HG02870 (cell line): ENCODE results near the gene NCLN.
"Not testable (repeated sequence)": the region's sequence is repeated elsewhere in the genome, so short reads cannot be mapped to it uniquely, and the experiment has no call there.

Experiments
- ATAC-seq: cut with Tn5 transposase; IDR thresholded peaks from one replicate; pipeline ENCODE4 v1.9.1; 2021; ENCODE audit warnings: mild to moderate bottlenecking, moderate library complexity; ENCODE audit not compliant: unreplicated experiment

The NCLN gene

DNA sequence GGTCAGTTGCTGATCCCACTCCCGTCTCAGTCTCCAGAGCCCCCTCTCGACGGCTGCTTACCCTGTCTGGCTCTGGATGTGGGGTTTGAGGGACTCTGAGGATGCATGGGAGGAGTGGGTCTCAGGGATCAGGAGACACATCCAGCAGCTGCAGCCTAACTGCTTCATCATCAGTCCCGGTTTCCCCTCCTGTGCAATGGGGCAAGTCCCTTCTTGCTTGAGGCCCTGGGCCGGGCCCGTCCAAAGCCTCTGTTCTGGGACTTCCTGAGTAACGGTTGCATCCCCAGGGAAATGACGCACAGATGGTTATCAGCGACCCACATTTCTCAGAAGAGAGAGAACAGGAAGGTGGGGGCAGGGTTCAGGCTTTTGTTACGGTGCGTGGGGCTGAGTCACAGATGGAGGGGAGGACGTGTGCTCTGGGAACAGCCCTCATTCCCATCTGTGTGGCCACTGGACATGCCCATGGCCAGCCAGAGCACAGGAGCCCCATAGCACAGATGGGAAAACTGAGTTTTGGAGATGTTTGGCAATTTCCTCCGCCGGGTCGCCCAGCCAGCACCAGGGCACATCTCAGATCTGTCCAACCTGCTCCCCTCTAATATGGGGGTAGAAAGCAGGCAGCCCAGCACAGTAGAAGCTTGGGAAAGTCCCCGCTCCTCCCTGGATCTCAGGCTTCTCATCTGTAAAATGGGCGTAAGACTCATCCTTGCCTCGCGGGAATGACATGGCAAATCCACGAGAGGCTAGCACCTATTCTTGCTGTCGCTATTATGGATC lies 30.6 kb upstream of the NCLN start:
- ATAC-seq, result no peak

DNA sequence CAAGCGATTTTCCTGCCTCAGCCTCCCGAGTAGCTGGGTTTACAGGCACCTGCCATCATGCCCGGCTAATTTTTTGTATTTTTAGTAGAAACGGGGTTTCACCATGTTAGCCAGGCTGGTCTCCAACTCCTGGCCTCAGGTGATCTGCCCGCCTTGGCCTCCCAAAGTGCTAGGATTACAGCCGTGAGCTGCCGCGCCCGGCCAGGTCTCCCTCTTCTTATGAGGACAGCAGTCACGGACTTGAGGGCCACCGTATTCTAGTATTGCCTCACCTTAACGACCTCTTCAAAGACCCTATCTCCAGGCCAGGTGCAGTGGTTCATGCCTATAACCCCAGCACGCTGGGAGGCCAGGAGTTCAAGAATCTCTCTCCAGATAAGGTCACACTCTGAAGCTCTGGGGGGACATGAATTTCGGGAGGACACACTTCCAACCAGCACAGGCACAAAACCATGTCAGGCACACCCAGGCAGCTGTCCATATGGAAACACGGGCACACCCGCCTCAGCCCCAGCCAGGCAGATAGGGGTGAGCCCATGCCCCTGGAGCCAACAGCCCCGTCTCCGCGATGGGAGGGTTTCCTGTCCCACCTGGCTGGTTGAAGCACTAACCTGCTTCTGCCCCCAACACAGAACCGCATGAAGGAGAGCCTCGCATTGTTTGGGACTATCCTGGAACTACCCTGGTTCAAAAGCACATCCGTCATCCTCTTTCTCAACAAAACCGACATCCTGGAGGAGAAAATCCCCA lies 28.5 kb upstream of the NCLN start:
- ATAC-seq, result no peak

DNA sequence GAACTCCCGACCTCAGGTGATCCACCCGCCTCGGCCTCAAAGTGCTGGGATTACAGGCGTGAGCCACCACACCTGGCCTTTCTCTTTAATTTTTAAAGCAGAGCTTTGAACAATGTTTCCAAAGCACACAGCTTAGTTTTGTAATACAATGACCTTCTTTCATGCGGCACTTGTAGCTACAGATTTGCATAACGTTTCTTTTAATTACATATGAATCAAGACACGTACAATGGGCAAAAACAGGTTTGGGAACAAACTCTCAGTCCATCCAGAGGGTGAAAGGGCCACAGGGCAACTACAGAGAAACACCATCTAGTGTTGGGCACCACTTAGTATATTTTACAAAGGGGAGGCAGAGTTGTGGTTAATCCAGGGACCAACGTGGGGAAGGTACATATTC lies 26.2 kb upstream of the NCLN start:
- ATAC-seq, result no peak

DNA sequence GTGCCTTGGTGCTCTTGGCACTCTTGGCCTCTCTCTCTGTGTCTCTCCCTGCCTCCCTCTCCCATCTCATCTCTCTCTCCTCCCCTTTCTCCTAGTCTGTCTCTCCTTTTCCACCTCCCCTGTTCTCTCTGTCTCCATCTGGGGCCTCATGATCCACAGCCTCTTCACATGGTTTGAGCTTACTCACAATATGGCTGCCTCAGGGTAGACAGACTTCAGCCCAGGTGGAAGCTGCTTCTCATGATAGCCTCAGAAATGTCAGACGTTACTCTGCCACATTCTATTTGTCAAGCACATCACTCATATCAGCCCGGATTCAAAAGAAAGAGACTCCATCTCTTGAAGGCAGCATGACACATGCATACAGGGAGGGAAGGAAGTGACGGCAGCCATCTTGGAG lies 25.5 kb upstream of the NCLN start:
- no peak for ATAC-seq

DNA sequence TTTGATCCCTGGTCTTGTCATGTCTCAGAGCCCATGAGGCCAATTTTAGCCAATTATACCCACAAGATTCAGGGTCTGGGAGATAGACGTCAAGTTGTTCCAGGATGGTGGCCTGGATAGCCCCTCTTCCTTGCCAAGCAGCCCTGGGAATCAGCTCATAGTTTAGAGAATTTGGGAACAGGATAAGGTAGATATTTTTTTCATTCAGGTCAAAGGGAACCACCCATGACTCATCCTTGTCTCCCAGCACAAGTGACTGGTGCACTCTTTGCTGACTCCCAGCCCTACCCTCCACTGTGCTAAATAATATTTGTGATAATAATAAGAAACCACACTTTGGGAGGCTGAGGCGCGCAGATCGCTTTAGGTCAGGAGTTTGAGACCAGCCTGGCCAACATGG lies 24.3 kb upstream of the NCLN start:
- no peak for ATAC-seq

DNA sequence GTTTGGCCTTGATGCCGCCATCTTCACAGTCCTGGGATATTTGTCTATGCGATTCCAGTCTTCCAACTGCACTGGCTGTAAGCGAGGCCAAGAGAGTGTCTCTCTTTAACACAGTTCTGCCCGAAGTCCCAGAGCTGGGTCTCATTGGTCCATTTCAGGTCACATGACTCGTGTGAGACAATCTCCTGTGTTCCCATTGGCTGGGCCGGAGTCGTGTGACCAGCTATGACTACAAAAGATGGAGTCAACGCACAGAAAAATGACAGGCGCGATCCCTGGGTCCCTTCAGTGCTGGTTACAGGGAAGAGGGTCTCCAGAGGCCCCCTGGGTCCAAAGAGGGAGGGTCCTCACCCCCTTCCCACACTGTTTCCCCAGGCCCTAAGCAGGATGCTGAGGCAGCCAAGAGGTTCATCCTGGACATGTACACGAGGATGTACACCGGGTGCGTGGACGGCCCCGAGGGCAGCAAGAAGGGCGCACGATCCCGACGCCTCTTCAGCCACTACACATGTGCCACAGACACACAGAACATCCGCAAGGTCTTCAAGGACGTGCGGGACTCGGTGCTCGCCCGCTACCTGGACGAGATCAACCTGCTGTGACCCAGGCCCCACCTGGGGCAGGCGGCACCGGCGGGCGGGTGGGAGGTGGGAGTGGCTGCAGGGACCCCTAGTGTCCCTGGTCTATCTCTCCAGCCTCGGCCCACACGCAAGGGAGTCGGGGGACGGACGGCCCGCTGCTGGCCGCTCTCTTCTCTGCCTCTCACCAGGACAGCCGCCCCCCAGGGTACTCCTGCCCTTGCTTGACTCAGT lies 23.1 kb upstream of the NCLN start:
- no peak for ATAC-seq

DNA sequence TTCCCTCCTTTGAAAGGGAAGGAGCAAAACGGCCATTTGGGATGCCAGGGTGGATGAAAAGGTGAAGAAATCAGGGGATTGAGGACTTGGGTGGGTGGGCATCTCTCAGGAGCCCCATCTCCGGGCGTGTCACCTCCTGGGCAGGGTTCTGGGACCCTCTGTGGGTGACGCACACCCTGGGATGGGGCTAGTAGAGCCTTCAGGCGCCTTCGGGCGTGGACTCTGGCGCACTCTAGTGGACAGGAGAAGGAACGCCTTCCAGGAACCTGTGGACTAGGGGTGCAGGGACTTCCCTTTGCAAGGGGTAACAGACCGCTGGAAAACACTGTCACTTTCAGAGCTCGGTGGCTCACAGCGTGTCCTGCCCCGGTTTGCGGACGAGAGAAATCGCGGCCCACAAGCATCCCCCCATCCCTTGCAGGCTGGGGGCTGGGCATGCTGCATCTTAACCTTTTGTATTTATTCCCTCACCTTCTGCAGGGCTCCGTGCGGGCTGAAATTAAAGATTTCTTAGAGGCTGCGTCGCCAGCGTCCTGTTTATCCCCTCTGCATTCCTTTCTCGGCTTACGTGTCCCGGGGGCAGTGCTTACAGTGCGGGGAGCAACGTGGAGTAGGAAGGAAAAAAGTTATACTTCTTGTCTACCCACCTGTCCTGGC lies 22.4 kb upstream of the NCLN start:
- no peak for ATAC-seq

DNA sequence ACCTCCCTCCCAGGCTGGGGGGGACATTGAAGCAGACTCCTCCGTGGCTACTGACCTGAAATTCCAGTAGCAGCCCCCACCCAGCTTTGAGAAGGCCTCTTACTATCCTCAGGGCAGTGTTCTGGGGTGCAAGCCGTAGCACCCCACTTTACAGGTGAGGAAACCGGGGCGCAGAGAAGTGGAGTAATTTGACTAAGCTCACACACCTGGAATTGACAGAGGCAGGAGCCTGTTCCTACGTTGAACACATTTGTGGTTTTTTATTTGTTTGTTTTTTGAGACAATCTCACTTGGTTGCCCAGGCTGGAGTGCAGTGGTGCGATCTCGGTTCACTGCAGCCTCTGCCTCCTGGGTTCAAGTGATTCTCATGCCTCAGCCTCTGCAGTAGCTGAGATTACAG lies 21.8 kb upstream of the NCLN start:
- ATAC-seq, result no peak

DNA sequence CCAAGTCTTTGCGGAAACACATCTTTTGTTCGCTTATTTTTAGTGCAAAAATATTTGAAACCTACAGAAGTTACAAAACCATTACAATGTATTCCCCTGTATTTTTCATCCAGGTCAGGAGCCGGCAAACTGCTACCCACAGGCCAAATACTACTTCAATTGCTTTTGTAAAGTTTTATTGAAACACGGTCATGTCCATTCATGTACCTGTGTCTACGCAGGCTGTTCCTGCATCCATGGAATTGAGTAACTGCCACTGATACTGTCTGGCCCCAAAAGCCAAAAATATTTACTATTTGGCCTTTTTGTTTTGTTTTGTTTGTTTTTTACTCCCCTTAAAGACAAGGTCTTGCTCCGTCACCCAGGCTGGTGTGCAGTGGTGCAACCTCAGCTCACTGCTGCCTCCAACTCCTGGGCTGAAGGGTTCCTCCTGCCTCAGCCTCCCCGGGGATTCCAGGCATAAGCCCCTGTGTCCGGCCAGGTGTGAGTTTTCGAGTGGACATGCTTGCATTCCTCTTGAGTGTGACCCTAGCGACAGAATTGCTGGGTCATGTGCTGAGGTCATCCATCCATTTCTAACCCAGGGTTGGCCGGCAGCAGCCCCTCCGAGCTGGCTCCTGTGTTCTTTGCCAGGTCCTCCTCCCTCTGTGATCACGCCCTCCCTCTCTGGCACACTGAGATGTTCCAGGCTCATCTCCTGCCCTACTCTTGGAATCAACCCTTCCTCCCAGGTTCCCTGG lies 18.0 kb upstream of the NCLN start:
- no peak for ATAC-seq

DNA sequence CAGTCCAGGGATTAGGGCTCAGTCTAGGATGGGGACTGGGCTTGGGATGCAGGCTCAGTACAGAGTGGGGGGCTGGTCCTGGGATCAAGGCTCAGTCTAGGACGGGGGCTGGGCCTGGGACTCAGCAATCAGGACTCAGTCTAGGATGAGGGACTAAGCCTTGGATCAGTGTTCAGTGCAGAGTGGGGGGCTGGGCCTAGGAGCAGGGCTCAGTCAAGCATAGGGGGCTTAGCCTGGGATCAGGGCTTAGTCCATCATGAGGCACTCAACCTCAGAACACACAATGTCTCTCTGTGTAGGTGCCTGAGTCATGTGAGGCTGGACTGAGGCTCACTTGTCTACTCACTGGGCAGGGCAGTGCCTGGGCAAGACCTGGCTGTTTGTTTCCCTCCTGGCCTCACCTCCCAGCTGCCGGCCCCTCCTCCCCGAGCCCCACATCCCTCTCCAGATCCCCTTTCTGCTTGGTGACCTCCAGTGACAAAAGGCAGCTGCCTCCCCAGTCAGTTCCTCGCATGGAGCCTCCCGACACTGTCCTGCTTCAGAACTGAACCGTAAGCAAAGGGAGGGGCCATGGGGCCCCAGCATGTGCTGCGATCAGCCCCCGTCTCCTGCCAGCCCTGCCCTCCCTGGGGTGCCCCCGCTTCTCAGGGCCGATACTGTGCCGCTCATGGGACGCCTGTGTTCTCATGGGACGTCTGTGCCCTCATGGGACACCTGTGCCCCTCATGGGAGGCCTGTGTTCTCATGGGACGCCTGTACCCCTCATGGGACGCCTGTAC lies 13.6 kb upstream of the NCLN start:
- no peak for ATAC-seq

DNA sequence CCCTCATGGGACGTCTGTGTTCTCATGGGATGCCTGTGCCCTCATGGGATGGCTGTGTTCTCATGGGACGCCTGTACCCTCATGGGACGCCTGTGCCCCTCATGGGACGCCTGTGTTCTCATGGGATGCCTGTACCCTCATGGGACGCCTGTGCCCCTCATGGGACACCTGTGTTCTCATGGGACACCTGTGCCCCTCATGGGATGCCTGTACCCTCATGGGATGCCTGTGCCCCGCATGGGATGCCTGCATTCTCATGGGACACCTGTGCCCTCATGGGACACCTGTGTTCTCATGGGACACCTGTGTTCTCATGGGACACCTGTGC lies 13.1 kb upstream of the NCLN start:
- not testable (repeated sequence) for ATAC-seq

DNA sequence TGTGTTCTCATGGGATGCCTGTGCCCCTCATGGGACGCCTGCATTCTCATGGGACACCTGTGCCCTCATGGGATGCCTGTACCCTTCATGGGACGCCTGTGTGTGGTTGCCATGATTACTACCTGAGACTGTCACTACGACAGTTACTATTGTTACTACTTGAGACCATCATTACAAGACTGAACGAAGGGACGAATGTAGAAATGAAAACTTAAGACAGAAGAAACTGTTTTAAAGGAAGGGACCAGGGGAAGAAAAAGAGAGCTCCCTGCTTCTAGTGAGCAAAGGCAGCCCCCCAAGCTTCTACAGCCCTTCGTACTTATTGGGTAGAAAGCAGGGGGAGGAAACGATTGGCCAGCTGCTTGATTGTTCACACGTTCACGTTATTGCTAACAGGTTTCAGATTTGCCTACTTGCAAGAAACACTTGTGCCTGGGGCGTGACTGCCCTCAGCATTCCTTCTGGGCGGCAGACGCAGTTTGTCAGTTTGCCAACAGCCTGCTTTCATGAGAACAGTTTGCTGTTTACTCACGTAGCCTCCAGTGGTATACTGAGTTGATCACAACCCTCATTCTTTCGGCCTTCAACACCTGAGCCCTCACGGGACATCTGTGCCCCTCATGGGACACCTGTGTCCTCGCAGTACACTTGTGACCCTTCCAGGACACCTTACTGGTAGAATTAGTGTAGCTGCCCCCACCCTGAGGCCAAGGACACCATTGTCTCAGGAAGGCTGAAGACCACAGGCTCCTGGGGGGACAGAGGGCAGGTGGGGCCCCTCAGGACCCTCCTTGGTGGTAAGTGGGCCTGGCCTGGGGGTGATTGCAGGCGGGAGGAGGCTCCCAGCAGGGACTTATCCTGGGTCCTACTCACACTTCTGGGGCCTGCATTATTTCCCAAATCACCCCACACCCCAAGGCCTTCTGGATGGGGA lies 9.7 kb upstream of the NCLN start:
- no peak for ATAC-seq

DNA sequence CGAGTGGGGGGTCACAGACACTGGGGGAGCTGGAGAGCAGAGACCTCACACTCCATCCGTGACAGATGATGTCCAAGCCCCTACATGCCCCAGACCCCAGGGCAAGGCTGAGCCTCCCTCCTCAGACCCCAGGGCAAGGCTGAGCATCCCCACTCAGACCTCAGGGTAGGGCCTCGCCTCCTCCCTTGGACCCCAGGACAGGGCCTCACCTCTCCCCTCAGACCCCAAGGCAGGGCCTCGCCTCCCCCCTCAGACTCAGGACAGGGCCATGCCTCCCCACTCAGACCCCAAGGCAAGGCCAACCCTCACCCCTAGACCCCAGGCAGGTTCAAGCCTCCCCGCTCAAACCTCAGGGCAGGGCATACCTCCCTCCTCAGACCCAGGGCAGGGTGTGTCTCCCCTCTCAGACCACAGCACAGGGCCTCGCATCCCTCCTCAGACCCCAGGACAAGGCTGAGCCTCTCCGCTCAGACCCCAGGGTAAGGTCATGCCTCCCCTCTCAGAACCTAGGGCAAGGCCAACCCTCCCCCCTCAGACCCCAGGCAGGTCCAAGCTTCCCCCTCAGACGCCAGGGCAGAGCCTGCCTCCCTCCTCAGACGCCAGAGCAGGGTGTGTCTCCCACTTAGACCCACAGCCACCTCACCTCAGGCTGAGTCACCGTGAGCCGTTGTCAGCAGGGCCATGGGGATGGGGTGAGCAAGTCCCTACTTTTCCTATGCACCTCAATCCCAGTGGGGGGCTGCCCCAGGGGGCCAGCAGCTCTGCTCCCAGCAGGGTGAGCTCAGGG lies 8.8 kb upstream of the NCLN start:
- no peak for ATAC-seq

DNA sequence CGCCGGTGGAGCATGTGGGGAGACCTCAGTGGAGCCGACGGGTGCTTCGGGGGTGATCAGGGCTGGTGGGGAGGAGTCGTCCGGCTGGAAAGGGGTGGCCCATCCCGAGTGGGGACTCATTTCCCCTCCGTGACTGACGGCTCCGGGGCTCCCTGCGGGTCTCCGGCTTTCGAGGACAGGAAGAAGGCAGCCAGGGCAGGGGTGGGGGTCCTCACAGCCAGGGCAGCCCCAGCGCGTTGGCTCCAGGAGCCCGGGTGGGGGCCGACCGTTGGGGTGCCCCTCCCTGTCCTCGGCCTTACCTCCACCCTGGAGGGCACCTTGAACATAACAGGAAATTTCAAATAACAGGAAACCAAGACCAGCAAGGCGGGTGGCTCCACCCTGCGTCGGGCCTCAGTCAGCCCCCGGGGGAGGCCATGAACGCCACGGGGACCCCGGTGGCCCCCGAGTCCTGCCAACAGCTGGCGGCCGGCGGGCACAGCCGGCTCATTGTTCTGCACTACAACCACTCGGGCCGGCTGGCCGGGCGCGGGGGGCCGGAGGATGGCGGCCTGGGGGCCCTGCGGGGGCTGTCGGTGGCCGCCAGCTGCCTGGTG lies 7.3 kb upstream of the NCLN start, which contains the start of gene S1PR4:
TSS of gene S1PR4 (plus strand) at position 393 of the 596 bp plus-strand sequence. CDS start at position 417, 24 bp downstream.
- no peak for ATAC-seq

DNA sequence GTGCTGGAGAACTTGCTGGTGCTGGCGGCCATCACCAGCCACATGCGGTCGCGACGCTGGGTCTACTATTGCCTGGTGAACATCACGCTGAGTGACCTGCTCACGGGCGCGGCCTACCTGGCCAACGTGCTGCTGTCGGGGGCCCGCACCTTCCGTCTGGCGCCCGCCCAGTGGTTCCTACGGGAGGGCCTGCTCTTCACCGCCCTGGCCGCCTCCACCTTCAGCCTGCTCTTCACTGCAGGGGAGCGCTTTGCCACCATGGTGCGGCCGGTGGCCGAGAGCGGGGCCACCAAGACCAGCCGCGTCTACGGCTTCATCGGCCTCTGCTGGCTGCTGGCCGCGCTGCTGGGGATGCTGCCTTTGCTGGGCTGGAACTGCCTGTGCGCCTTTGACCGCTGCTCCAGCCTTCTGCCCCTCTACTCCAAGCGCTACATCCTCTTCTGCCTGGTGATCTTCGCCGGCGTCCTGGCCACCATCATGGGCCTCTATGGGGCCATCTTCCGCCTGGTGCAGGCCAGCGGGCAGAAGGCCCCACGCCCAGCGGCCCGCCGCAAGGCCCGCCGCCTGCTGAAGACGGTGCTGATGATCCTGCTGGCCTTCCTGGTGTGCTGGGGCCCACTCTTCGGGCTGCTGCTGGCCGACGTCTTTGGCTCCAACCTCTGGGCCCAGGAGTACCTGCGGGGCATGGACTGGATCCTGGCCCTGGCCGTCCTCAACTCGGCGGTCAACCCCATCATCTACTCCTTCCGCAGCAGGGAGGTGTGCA lies 6.6 kb upstream of the NCLN start:
- ATAC-seq, result no peak

DNA sequence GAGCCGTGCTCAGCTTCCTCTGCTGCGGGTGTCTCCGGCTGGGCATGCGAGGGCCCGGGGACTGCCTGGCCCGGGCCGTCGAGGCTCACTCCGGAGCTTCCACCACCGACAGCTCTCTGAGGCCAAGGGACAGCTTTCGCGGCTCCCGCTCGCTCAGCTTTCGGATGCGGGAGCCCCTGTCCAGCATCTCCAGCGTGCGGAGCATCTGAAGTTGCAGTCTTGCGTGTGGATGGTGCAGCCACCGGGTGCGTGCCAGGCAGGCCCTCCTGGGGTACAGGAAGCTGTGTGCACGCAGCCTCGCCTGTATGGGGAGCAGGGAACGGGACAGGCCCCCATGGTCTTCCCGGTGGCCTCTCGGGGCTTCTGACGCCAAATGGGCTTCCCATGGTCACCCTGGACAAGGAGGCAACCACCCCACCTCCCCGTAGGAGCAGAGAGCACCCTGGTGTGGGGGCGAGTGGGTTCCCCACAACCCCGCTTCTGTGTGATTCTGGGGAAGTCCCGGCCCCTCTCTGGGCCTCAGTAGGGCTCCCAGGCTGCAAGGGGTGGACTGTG lies 5.9 kb upstream of the NCLN start:
- ATAC-seq, result no peak
